HG03571 (cell line): ENCODE results near the gene MAP3K5.

ENCODE experiments used
- ATAC-seq: cut with Tn5 transposase; IDR thresholded peaks from one replicate; pipeline ENCODE4 v1.9.1; 2021; ENCODE audit not compliant: unreplicated experiment

Gene MAP3K5

DNA sequence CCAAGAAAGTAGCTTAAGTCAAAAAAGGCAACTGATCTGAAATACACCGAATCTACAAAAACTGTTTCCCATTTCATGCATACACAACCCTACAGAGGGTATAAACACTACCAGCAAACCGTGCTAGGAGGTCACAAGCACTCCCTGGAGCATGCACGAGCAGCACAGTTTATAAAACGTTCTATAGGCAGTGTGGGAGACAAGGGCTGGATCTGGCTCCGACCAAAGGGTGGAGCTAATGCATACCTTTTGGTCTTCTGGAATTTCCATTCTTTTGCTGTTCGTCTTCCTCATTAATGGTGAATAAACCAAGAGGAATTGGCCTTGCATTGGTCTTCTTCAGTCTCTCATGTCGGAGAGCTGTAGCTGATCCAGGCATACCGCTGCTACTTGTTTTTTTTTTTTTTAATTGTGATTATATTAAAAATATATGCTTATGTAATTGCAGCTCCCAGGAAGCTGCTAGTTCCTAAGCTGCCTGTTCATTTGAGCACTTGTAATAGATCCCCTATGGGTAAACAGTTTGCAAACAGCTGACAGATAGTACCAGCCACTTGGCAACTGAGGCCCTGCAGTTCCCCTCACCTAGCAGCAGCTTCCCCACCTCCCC is 266.6 kb downstream of the MAP3K5 start:
- no peak for ATAC-seq

DNA sequence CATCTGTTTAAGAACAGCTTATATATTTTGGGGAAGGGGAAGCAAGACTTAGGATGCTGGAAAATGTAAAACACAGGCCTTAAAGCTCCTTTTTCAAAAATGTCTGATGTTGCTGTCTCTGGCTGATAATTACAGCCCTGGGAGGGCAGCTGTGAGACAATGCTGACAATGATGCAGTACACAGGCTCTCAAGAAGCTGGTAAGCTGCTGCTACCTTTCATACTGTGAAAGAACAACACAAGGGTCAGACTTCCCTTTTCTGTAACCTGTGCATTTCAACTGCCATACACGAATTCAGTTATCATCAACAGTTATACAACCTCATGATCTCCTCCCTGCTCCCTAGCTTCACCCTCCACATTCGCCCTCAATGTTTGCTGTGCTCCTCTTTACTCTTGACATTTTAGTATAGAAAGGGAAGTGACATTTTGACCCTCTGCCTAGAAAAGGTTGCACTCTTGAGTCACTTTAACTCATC is 267.3 kb downstream of the MAP3K5 start:
- ATAC-seq: no peak

DNA sequence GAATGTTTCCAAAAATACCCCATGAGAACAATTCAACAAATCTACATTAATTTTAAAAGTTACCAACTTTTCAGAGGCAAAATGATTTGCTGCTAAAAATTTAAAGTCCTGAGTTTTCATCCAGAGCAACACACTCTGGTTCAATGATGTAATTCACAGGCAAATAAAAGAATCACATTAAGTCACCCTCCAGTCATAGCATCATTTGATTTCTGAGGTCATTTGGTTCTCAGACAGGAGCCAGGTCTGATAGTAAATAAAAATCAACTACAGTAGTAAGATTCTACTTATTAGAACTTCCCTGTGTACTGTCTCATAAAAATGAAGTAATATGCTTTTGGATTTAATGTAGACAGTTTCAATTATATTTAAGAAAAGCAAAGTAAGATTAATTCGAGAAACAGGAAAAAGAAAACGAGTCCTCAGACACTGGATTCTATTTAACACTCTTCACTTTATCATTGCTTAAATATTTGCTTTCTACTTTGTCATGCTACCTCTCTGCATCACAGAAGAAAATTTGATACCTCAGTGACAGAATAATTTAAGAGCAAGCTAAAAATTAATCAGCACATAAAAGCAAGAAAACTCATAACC is 267.8 kb downstream of the MAP3K5 start:
- no peak for ATAC-seq

DNA sequence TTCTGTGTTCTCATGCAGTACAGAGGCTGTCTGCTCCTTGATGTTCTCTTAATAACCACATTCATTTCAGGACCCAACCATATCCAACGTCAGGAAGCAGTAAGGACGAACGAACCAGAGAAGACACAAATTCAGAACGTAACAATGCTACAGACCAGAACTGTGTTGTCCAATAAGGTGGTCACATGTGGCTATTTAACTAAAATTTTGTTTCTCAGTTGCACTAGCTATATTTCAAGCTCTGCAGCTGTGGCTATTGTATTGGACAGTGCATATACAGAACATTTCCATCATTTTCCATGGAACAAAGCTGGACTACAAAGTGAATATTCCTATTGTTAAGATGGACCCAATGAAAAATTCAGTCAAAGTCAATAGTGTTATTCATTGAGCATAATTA is 269.1 kb downstream of the MAP3K5 start:
- no peak for ATAC-seq

DNA sequence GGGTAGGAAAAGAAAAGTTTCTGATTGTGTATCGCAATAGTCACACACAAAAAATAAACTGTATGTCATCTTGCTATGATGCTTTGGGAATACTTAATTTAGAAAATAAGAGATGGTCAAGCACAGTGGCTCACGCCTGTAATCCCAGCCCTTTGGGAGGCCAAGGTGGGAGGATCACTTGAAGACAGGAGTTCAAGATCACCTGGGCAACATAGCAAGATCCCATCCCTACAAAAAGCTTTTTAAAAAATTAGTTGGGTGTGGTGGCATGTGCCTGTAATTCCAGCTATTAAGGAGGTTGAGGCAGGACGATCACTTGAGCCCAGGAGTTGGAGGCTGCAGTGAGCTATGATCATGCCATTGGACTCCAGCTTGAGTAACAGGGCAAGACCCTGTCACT is 269.6 kb downstream of the MAP3K5 start:
- ATAC-seq: no peak

DNA sequence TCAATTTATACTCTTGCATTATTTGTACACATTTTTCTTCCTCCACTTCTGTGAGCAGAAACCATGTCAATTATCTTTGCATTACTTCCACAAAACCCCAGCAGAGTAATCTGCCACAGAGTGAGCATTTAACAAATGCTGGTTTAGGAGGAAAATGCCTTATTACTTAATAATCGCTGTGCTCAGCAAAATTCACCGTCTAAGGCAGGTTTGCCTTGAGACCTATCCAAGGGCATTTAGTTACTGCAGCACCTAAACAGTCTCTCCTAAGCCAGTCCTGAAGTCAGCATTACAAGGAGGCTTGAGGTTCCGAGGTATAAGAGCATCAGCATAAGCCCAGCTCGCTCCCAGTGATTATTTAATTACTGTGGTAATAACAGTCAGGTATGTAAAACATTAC is 270.4 kb downstream of the MAP3K5 start:
- ATAC-seq: no peak

DNA sequence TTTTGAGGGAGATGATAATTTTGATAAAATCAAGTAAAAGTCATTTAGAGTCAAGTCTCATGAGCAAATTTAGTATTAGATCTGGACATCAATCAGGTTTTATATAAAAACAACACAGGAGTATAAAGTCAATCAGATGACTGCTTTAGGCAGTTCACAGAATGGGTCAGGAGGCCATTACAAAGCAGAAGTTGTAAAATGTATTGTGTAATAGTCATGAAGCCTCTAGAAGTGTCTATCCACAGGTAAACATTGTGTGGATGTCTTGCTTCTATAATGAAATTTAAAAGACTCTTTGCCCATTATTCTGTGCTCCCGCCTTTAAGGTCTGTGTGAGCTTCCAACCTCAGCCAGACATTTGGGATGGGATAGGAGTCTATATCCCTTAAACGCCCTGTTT is 270.9 kb downstream of the MAP3K5 start:
- no peak for ATAC-seq

DNA sequence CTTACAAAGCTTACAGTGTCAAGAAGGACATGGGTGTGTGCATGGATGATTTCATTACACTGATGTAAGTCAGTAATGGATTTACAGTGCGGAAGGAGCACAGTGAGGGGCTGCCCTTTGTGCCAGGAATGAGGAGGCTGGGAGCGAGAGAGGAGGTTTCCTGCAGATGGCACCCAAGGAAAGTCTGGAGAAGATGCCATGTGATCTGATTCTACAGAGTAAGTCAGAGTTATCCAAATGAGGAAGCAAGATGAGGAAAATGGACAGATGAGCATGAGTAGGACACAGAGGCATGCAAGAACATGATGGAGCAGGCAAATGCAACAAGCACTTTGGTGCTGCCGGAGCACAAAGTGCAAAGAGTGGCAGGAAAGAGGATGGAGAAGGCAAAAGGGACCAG is 271.8 kb downstream of the MAP3K5 start:
- no peak for ATAC-seq

DNA sequence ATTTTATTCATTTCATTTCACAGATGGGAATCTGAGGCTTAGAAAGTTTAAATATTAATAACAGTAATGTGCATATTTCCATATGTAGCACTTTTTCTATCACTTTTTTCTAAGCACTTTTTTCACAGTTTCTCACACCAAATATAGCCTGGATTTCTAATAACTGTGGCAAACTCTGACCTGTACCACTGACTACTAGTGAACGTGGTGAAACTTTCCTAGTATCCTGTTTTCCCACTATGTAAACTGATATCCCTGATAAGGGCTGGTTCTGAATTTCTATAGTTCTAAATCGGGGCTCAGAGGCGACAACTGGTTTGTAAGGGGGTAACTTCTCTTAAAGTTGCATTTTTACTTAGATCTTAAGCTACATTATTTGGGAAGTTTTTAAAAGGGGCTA is 274.7 kb downstream of the MAP3K5 start:
- no peak for ATAC-seq

DNA sequence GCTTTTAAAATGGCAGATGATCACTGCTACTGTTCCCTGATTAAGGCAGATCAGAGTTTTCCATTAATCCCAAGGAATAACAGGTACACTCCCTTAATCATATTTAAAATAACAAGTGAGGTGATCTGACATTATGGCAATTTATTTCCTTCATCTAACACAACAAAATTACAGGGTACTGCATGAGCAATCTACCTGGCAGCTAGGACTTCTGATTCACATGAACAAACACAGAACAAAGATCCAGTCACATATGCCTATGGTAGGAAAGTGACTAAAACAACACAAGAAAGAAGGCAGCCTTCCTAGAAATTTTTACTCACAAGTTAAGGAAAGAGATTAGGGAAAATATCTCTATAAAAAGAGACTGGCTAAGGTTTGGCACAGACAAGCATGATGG is 275.3 kb downstream of the MAP3K5 start:
- ATAC-seq: no peak

DNA sequence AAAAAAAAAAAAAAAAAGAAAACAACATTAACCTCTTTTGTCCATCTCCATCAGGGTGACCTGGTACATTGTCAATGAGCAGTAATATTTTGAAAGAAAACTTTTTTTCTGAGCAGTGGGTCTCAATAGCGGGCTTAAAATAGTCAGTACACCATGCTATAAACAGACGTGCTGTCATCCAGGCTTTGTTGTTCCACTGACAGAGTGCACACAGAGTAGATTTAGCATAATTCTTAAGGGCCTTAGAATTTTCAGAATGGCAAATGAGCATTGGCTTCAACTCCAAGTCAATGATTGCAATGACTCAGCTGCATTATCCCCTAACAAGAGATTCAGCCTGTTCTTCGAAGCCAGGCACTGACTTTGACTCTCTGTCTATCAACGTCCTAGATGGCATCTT is 277.7 kb downstream of the MAP3K5 start:
- no peak for ATAC-seq

DNA sequence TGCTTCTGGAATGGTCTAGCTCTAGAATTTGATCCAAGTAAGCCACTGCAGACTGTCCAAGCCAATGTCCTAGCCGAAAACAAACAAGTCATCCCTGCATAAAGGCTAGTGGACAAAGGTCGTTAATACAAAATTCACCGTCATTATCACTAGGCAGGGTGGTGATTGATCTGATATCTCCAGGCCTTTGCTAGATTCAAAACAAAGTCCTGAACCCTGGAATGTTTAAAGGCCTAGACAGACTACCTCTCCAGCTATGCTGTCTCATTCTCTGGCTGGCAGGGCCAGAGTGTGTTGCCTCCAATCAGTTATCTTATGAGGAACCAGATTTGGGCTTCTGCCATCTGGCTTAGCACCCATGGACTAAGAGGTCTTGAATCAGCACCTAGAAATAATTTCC is 280.4 kb downstream of the MAP3K5 start:
- ATAC-seq: no peak

DNA sequence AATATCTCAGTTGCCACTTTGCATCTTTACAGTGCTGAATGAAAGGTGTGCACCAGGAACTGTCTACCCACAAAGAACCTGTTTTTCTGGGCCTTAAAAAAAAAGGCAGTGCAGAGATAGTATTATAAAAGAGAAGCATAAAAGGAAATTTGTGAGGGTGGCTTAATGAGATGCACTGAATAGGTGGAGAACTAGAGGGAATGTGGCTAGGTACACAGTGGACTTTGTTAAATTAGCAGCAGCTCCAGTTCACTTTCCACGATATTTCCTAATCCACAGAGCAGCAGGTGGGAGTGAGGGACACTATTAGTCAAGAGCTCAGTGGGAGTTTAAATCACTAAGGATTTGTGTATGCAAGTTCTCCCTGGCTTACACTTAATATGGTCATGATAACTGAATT is 280.9 kb downstream of the MAP3K5 start:
- ATAC-seq: no peak

DNA sequence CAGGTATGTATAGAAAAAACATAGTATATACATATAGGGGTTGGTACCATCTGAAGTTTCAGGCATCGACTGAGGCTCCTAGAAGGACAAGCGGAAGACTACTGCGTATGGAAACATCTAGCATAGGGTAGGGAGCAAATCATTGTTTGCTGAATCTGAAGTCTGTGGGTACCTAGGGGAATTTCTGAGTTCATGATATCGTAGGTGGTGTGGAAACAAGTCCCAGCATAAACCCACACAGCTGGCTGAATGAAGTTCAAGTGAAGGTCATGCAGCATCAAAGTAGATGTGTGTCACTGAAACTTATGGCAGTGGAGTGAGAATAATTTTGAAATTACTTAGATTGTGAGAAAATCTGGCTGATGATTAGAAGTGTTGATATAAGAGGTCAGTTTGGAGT is 281.5 kb downstream of the MAP3K5 start:
- no peak for ATAC-seq

DNA sequence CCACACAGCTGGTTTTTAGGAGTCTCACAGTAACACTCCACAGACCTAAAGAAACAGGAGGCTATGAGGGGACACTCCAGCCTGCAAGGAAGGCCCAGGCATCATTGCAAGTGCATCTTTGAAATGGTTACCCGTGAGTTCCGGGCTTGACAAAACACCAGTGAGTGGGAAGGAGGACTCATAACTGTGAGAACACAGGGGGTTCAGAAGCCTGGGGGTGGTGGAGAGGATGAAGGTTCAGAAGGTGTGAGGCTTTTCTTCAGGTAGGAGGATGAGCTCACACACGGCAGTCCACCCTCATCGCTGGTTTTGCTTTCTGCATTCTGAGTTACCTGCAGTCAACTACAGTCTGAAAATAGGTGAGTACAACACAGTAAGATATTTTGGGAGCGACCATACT is 282.0 kb downstream of the MAP3K5 start:
- no peak for ATAC-seq

DNA sequence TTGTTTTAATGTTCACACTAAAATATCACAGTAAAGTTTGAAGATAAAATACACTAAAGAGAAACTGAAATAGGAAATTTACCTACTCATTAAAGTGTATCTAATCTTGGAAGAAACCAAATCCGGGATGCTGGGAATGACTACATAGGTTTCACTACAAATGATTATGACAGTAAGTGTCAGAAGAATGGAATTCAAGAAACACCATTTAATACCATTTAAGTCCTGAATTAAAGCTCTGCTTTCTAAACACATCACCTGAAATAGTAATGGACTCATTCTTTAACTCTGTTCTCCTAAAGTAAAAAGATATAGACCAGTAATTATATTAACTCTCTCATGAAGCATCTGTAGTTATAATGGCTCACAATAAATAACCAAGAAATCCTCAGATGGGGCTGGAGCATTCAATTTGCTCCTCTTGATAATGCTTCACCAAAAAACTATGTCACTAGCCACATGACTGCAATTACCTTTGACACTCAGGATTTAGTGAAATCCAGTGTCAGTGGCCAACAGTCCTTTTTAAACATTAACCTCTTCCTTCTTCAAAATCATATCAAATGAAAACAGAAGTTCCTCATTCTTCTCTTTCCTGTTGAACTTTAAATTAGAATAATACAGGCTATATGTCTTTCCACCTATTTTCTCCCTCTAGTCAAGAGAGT is 283.4 kb downstream of the MAP3K5 start:
- no peak for ATAC-seq
